Right hindlimb (tissue), 1 donor: ENCODE measurements around the gene CTXN2.

ENCODE experiments used
- DNase-seq: peaks from one replicate; pipeline ENCODE4 v3.0.0-alpha.2; 2018

Gene CTXN2

GRCh38 chr15:48225771-48226170, 34.3 kb downstream of the CTXN2 start:
- DNase-seq = no peak

GRCh38 chr15:48230498-48230897, 39.0 kb downstream of the CTXN2 start:
- DNase-seq = no peak

DNA sequence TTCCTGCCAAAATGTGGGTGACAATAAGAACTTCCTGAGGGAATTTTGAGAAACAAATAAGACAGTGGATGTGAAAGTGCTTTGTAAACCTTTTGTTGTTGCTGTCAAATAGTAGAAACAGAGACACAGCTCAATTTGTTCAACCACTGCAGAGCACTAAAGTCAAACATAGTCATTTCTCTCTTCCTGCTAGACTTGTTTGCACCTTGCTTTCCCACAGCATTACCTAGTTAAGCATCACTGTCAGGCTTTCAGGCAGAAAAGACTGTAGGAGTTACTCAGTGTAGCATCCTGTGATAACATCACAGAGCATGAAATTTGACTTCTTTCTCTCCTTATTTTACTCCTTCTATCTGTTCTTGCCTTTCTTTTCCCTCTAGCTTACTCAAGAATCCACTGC, 41.8 kb downstream of the CTXN2 start:
- DNase-seq = no peak

DNA sequence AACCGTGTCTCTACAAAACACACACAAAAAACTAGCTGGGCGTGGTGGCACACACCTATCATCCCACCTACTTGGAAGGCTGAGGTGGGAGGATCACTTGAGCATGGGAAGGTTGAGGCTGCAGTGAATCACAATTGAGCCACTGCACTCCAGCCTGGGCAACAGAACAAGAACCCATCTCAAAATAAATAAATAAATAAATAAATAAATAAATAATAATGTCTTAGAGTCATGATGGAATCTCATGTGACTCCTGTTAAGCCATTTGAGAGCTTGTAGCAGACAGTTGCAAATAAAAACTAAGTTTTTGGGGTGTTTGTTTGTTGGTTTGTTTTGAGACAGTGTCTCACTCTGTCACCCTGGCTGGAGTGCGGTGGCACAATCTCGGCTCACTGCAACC, 47.9 kb downstream of the CTXN2 start:
- no peak for DNase-seq

DNA sequence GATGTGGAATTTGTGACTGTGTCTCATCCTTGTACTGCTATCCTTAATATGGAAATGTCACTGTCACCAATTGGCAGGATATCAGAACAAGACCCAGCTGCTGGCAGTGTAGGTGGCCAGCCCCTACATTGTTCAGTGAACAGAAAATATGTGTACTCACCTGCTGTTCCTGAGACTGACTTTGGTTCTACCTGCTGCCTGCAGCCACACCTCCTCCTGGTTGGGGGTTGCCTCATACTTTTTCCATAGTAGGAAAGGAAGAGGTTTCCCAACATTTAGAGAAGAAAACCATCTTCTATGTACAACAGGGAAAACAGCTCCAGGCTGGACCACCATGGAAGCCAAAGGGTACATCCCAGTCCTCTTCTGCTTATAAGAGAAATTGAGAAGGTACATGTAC, 50.5 kb downstream of the CTXN2 start:
- no peak for DNase-seq

GRCh38 chr15:48242535-48242934, 51.1 kb downstream of the CTXN2 start:
- no peak for DNase-seq

- no peak for DNase-seq
These were observed 53.5 kb downstream of the CTXN2 start for GRCh38 chr15:48244921-48245320.

DNA sequence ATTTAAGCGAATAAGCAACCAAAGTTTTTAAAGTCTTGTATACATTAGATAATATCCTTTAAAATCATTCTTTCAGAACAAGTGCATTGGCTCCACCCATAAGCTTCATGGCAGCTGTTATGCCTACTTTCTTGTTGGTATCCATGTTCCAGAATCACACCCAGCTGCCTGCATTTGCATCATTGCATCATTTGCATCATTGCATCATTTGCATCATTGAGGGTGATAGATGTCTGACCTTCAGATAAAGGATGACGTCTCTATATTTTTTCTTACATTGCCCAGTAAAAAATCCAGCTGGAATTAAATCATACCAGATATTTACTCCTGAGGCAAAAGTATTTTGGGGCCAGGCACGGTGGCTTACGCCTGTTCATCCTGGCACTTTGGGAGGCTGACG, 56.9 kb downstream of the CTXN2 start:
- no peak for DNase-seq

DNA sequence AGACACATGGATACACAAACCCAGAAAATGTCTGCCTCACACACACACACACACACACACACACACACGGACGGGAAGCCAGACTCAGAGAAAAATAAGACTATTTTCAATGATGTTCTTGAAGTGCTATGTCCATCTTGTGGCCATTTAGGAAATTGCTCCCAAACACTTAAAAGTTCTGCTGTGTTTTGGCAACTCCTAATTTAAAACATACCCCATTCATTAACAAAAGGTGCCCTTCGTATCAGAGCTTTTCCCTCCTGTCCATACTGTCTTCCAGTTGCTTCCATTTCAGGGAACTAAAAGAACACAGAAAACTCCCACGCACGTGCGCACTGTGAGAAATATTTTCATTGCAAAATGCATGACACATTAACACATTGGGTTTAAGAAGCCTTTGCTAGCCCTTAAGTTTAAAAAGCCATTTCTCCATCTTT, 59.2 kb downstream of the CTXN2 start:
- peak; percentile 79 for DNase-seq

- DNase-seq = no peak
These were observed 61.7 kb downstream of the CTXN2 start for GRCh38 chr15:48253172-48253571.
